Activated CD8-positive, alpha-beta memory T cell treated with anti-CD3 and anti-CD28 coated beads, Interleukin-2, amount 50 U/mL, for 24 hours (primary cell): Measurements from ENCODE around the gene AMD1.
"Not testable (repeated sequence)": the region's sequence is repeated elsewhere in the genome, so short reads cannot be mapped to it uniquely, and the experiment has no call there.

Source experiments
- DNase-seq: peaks from one replicate; pipeline ENCODE4 v3.0.0-alpha.2; 2020; ENCODE audit errors: extremely low read depth

The AMD1 gene

DNA sequence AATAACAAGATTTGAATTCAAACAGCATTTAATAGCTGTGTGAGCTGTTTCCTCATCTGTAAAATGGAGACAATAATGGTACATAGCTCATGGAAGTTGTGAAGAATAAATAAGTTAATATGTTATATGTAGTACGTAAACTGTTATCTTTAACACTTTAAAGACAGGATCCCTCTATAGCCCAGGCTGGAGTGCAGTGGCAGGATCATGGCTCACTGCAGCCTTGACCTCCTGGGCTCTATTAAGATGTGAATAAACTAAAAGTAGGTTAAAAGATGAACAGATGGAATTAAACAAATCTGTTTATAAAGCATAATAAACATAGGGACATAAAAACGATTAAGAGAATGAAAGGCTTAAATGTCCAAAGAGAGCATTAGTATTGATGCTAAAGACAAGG, 3.0 kb downstream of the AMD1 start:
- DNase-seq: no peak

DNA sequence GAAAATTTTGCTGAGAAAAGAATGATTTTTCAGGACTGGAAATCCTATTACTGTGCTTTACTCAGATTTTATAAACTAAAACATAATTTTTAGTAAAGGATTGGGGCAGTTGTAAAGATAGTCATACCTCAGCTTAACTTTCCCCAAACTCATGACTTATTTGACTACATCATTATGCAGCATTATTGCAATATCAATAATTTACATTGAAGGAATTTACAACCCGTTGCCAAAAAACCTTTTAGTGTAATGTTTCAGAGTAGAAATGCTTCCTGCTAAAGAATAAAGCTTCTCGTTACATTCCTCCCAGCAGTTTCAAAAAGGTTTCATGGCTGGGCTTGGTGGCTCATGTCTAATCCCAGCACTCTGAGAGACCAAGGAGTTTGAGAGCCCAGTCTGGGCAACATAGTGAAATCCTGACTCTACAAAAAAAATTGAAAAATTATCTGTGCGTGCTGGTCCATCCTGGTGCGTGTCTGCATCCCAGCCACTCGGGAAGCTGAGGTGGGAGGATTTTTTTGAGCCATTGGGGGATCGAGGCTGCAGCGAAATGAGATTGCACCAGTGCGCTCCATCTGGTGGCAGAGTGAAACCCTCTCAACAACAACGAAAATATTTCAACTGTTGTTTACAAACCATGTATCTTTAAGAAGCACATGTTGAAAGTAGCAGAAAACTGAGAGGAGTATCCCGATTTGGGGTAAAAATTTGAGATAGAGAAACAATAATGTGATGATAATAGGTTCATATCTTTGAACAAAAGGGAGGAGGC, 4.4 kb downstream of the AMD1 start:
- no peak for DNase-seq

DNA sequence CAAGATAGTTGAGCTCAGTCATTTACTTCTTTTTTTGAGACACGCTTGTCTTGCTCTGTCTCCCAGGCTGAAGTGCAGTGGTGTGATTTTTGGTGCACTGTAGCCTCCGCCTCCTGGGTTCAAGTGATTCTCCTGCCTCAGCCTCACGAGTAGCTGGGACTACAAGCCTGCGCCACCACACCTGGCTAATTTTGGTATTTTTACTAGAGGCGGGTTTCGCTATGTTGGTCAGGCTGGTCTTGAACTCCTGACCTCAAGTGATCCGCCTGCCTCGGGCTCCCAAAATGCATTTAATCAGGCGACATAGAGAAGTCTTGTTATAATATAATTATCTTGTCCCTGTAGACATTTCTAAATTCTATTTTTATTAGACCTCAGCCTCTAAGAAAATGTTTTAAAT, 6.1 kb downstream of the AMD1 start:
- DNase-seq: no peak

DNA sequence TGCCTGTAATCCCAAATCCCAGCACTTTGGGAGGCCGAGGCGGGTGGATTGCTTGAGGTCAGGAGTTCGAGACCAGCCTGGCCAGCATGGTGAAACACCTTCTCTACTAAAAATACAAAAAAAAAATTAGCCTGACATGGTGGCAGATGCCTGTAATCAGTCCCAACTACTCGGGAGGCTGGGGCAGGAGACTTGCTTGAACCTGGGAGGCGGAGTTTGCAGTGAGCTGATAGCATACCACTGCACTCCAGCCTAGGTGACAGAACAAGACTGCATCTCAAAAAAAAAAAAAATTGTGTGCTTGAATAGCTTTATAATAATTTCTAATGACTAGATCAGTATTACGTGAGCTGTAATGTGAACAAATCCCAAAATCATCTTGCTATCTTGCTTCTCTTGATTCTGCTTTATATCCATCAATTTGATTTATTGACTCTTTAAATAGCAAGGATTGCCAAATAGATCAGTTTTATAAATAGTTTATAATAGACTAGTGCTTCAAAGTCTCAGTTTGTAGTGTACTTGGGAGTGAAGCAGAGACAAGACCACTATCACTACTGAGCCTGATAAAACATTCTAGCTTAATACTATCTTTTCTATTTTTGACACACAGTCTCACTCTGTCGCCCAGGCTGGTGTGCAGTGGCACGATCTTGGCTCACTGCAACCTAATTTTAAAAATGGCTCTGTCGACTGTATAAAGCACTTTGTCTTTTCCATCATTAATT, 7.1 kb downstream of the AMD1 start:
- no peak for DNase-seq

DNA sequence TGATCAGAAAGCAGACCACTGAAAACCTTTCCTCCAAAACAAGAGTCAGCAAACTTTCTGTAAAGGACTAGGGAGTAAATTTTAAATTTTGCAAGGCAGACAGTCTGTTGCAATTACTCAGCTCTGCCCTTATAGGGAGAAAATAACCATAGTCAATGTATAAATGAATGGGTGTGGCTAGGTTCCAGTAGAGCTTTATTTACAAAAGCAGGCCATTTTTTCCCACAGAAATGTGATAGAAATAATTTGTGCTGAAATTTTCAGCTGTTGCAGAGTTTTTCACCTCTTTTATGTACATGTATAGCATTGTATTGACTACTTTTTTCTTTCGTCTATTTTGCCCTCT, 7.7 kb downstream of the AMD1 start:
- DNase-seq: no peak

DNA sequence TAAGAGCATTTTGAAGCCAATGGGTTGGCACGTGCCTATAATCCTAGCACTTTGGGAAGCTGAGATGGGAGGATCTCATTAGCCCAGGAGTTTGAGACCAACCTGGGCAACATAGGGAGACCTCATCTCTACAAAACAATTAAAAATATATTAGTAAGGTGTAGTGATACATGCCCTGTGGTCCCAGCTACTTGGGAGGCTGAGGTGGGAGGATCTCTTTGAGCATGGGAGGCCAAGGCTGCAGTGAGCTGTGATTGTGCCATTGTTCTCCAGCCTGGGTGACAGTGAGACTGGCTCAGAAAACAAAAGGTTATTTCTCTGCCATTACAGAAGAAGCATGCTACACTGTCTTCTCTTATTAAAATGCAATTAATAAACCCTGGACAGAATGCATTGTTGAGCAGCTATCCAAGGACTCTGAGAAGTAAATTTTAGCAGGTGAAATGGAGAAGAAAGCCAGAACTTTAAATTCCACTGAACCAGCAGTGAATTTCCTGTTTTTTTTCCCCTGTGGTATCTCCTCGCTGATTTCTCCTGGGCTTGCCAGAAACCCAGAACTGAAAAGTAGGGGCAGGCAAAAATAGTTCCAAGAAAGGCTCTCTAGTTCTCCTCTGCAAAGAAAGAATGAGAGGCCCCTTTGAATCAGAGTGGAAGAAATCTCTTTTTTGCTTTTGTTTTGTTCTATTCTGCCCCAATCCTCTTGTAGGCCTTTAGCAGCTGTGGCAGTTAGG, 8.4 kb downstream of the AMD1 start:
- no peak for DNase-seq

DNA sequence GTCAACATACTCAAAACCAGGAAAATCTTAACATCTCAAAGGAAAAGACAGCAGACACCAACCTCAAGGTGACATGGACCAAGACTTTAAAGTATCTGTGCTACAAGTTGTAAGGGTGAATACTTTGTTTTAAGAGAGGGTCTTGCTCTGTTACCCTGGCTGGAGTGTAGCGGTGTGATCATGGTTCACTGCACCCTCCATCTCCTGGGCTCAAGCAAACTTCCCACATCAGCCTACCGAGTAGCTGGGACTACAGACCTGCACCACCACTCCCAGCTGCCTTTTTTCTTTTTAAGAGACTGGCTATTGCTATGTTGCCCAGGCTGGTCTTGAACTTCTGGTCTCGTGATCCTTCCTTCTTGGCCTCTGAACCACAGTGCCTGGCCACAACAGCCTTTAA, 9.7 kb downstream of the AMD1 start:
- DNase-seq: no peak

DNA sequence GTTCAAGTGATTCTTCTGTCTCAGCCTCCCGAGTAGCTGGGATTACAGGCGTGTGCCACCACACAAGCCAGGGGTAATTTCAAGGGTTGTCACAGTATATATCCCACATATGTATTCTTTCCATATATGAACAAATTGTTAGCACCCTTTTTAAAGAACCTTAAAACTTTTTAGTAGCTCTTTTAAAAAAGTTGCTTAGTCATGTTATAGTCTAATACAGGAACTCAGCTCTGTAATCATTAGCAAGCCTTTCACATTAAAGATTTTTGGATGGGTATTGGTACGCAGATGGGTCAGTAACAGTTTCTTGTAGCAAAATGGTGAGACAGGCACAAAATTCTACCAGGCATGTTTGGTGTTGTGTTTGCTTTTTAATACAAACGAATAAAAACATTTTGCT, 10.9 kb downstream of the AMD1 start:
- no peak for DNase-seq

DNA sequence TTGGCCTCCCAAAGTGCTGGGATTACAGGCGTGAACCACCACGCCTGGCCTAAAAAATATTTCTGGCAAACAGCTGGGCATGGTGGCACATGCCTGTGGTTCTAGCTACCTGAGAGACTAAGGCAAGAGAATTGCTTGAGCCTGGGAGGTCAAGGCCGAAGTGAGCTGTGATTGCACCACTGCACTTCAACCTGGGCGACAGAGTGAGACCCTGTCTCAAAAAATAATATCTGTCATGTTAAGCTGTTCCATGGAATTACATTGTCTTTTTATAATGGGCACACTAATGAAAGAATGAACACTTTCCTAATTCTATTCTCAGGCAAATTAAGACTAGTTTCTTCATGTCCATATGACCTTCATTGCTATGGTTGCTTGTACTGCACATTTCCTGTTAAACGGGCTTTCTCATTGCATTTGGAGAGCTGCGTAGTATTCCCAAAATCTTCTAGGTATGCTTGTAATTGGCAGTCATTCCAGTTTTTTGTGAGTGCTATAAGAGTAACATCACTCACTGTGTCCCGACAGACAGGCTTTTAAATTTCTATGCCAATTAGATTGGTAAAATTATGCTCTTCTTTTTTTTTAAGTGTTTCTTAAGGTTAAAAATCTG, 12.1 kb downstream of the AMD1 start:
- no peak for DNase-seq

DNA sequence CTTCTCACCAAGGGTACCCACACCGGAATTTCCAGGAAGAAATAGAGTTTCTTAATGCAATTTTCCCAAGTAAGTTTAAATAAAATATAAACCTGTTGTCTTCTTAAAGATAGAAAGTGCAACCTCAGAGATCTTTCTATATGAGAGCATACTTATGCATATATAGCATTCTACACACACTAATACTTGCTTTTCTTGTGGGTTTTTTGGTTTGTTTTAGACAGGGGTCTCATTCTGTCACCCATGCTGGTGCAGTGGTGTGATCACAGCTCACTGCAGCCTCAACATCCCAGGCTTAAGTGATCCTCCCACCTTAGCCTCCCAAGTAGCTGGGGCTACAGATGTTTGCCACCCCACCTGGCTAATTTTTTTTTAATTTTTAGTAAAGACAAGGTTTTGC, 15.7 kb downstream of the AMD1 start:
- no peak for DNase-seq

DNA sequence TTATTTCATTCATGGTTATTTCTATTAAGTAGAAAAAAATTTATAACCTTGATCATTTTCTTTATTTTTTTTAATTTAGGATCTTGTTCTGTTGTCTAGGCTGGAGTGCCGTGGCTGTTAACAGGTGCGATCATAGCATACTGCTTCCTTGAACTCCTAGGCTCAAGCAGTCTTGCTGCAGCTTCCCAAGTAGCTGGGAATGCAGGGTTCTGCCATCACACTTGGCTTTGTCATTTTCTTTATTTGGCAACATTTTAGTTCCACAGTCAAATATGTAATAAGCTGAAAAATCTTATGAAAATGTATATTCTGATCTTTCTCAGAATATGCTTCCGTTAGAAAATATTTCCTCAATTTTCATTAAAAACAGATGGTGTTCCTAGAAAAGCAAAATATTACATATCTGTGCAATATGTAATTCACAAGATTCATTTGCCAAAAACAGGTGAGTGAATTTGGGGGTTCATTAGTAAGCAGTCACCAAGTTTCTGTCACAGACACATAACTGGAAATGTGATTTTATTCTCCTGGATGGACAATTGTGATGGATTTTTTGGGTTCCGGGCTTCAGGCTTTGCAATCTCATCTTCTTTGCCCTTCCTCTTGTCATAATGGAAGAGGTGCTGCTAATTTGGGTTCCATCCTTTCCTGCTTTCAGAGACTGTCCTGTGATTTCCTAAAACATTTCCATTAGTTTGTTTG, 21.5 kb downstream of the AMD1 start:
- DNase-seq: no peak

DNA sequence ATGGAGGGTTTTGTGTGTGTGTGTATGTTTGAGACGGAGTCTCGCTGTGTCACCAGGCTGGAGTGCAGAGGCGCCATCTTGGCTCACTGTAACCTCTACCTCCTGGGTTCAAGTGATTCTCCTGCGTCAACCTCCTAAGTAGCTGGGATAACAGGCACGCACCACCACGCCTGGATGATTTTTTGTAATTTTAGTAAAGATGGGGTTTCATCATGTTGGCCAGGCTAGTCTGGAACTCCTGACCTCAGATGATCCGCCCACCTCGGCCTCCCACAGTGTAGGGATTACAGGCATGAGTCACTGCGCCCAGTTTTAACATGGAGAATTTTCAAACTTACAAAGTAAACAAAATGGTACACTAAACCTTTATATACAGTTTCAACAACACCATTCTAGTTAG, 22.8 kb downstream of the AMD1 start:
- DNase-seq: no peak

DNA sequence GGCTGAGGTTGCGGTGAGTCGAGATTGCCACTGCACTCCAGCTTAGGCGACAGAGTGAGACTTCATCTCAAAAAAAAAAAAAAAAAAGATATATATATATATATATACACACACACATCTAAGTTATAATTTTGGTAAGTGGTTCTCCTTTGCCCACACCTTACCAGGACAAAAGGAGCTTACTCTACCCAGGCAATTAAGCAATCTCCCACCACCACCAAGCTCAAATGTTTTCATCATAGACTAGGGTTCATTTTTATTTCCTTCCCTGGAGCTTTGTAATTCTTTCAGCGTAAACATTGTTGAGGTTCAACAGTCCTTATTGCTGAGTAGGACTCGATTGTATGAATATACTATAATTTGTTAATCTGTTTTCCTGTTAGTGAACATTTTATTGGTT, 23.5 kb downstream of the AMD1 start:
- DNase-seq: no peak

DNA sequence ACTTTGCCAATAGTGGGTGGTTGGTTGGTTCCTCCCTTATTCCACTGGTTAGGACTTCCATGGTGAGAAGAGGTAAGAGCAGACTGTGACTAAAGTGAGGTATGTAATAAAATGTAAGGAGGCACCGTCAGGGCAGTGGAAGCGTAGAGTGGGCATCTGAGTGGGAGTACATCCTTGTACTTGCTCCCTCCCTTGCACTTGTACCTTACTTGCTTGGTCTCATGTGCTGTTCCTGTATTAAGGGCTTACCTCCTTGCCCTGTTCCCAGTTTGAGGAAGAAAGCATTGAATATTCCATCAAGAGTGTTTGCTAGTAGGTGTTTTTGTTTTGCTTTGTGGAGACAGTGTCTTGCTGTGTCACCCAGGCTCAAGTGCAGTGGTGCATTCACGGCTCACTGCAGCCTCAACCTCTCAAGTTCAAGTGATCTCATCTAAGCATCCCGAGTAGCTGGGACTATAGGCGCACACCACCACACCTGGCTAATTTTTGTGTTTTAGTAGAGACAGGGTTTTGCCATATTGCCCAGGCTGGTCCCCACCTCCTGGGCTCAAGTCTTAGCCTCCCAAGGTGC, 25.5 kb downstream of the AMD1 start:
- DNase-seq: no peak

DNA sequence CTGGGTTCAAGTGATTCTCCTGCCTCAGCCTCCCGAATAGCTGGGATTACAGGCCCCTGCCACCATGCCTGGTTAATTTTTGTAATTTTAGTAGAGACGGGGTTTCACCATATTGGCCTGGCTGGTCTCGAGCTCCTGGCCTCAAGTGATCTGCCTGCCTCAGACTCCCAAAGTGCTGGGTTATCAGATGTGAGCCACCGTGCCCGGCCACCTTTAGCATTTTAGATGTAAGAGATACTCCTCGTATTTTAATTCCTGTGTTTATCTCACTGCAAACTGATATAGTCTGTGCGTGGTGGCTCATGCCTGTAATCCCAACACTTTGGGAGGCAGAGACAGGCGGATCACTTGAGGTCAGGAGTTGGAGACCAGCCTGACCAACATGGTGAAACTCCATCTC, 27.0 kb downstream of the AMD1 start:
- not testable (repeated sequence) for DNase-seq

DNA sequence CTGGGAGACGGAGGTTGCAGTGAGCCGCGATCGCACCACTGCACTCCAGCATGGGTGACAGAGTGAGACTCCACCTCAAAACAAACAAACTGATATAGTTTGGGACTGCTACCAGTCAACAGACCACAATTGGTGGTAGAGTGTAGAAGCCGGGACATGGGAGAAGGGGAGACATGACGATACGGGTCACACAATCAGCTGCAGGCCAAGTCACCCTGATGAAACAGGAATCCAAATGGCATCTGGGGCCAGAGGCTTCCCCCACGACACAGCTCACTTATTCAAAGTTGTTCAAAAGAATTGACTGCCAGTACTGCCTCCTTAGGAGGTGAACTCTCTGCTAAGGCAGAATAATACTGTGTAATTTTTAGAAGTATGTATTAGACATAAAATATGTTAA, 27.5 kb downstream of the AMD1 start:
- no peak for DNase-seq

DNA sequence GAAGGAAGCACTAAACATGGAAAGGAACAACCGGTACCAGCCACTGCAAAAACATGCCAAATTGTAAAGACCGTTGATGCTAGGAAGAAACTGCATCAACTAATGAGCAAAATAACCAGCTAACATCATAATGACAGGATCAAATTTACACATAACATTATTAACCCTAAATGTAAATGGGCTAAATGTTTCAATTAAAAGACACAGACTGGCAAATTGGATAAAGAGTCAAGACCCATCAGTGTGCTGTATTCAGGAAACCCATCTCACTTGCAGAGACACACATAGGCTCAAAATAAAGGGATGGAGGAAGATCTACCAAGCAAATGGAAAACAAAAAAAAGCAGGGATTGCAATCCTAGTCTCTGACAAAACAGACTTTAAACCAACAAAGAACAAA, 31.7 kb downstream of the AMD1 start:
- DNase-seq: not testable (repeated sequence)

DNA sequence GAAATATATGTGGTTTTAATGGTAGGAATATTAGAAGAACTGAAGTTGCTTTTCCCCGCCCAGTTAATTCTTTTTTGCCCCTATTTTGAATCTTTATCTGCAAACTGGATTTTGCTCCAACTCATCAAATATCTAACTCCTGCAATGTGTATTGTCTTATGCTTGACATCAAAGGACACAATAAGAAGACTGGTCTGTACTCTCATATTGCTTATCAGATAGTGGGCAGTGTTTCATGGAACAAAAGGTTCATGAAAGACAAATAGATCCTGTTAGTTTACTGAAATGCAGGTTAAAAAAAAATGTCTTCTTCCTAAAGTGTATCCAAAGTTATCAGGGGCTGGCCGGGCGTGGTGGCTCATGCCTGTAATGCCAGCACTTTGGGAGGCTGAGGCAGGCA, 56.2 kb downstream of the AMD1 start:
- no peak for DNase-seq

DNA sequence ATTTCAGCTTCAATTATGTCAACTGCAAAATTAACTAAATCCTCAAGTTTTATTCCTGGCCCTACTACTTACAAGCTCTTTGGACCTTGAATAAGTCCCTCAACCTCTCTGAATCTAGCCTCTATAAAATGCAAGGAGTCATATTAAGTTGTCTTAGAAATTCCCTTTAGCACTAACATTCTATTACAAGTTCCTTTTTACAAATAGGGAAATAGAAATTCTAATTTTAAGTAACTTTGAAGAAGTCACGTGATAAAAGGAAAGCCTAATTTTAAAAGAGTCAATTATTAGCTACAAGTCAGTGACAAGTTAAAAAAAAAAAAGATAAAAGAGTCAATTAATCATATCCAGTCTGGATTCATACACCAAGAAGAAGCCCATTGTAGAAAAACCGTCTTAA, 59.3 kb downstream of the AMD1 start:
- no peak for DNase-seq

DNA sequence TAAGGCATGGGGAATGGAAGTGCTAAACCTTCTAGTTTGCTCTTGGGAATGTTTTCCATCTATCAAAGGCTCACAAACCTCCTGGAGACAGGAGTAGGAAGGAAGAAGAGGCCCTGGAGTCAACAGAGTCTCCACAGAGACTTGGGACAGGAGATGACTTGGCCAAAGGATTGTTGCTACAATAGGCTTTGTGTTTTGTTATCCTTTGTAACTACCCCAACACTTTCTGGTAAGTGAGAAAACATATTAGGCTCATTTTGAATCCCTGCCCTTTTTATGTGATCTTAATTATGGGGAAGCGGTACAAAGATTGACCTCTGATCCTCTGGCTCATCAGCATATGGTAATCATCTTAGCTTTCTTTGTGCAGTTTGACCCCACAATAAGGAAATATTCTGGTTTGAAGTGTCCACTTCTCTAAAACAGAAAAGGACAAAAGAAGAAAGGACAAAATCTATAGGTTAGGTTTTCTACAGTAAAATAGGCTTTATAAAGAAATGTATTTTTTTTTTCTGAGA, 59.9 kb downstream of the AMD1 start:
- no peak for DNase-seq

DNA sequence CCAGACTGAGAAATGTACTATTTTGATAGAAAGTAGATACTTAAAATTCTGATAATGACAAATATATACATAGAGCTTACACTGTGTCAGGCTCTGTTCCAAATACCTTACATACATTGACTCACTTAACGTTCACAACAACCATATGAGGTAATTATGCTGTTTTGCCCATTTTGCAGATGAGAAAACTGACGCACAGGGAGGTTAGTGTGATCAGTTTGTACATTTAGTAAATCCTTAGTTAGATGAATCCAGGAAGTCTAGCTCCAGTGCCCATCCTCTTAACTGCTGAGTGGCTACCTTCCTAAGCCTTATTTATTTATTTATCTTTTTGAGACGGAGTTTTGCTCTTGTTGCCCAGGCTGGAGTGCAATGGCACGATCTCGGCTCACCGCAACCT, 60.6 kb downstream of the AMD1 start:
- no peak for DNase-seq
